GM23338 (cell line): ENCODE data around the gene PLXNA2. TPM values are rescaled to one million over a fixed set of nuclear protein-coding genes. Genes with fewer than 3 reads are reported as not detected.

Experiments
- ATAC-seq: fragments of 200-7000 bp; cut with Tn5 transposase; 3 replicates; pipeline ENCODE4 v1.9.1; 2020
- DNase-seq: peaks from one replicate; pipeline ENCODE4 v3.0.0-alpha.2; 2015; ENCODE audit warnings: low spot score
- H2AFZ ChIP-seq: fragments of 200-600 bp; sonication (generic); 2 replicates; pipeline ENCODE4 v1.8.0; 2016; ENCODE audit warnings: antibody characterized with exemption, mild to moderate bottlenecking, moderate library complexity
- H3F3A ChIP-seq: fragments of 200-600 bp; sonication (generic); replicated peaks from 2 replicates; pipeline ENCODE4 v1.8.0; 2017; ENCODE audit warnings: antibody characterized with exemption, mixed run types, low read depth
- H3K27ac ChIP-seq: fragments of 200-600 bp; sonication (generic); 2 replicates; pipeline ENCODE4 v1.6.1; 2016; ENCODE audit warnings: low read depth
- H3K27me3 ChIP-seq: fragments of 200-600 bp; sonication (generic); 2 replicates; pipeline ENCODE4 v1.8.0; 2016; ENCODE audit warnings: mild to moderate bottlenecking, mixed run types, moderate library complexity; ENCODE audit not compliant: insufficient read depth
- H3K36me3 ChIP-seq: fragments of 200-600 bp; sonication (generic); 2 replicates; pipeline ENCODE4 v1.8.0; 2016; ENCODE audit warnings: mild to moderate bottlenecking; ENCODE audit not compliant: insufficient read depth
- H3K4me1 ChIP-seq: fragments of 200-600 bp; sonication (generic); 2 replicates; pipeline ENCODE4 v1.8.0; 2016; ENCODE audit warnings: mild to moderate bottlenecking, moderate library complexity; ENCODE audit not compliant: insufficient read depth
- H3K4me2 ChIP-seq: fragments of 200-600 bp; sonication (generic); 2 replicates; pipeline ENCODE4 v1.7.1; 2017; ENCODE audit warnings: mixed run types
- H3K4me3 ChIP-seq: fragments of 200-600 bp; sonication (generic); 2 replicates; pipeline ENCODE4 v1.6.1; 2016; ENCODE audit warnings: mixed run types
- H3K79me2 ChIP-seq: fragments of 200-600 bp; sonication (generic); replicated peaks from 2 replicates; pipeline ENCODE4 v1.8.0; 2017; ENCODE audit warnings: mild to moderate bottlenecking; ENCODE audit not compliant: insufficient read depth
- H3K9me2 ChIP-seq: fragments of 200-600 bp; sonication (generic); 2 replicates; pipeline ENCODE4 v1.8.0; 2017; ENCODE audit not compliant: insufficient read depth
- H4K20me1 ChIP-seq: fragments of 200-600 bp; sonication (generic); replicated peaks from 2 replicates; pipeline ENCODE4 v1.8.0; 2017; ENCODE audit warnings: mild to moderate bottlenecking; ENCODE audit not compliant: insufficient read depth
- H3K27ac Mint-ChIP-seq: 2 replicates; pipeline ENCODE4 v1.8.0; 2020; ENCODE audit warnings: inconsistent platforms, mild to moderate bottlenecking, moderate library complexity, mixed read lengths
- H3K27me3 Mint-ChIP-seq: 3 replicates; pipeline ENCODE4 v1.8.0; 2022; ENCODE audit warnings: low read depth, mild to moderate bottlenecking, moderate library complexity, mixed read lengths, inconsistent platforms; ENCODE audit not compliant: insufficient read depth, poor library complexity
- H3K36me3 Mint-ChIP-seq: 3 replicates; pipeline ENCODE4 v1.8.0; 2021; ENCODE audit warnings: low read depth, mild to moderate bottlenecking, inconsistent platforms, moderate library complexity, mixed read lengths
- H3K4me1 Mint-ChIP-seq: 3 replicates; pipeline ENCODE4 v1.8.0; 2020; ENCODE audit warnings: mild to moderate bottlenecking, inconsistent platforms, mixed read lengths
- H3K4me3 Mint-ChIP-seq: 3 replicates; pipeline ENCODE4 v1.8.0; 2021; ENCODE audit warnings: moderate library complexity, mild to moderate bottlenecking, inconsistent platforms, mixed read lengths
- H3K9me3 Mint-ChIP-seq: 3 replicates; pipeline ENCODE4 v1.8.0; 2020; ENCODE audit warnings: moderate library complexity, mild to moderate bottlenecking, inconsistent platforms, mixed read lengths
- CREB1 ChIP-seq: fragments of 250-450 bp; sonication (Bioruptor Pico); IDR thresholded peaks from 2 replicates; pipeline ENCODE4 v1.5.0; 2020; ENCODE audit warnings: low read depth, mild to moderate bottlenecking, moderate library complexity
- CTCF ChIP-seq, 2 experiments: fragments of 200-600 bp in 1 of 2; sonication (generic) in 1 of 2; conservative IDR thresholded peaks; 2 replicates each; pipeline versions ENCODE4 v1.5.1 to v1.6.1; 2016 to 2017; ENCODE audit warnings: antibody characterized with exemption in 2 of 2, low read depth in 2 of 2, mild to moderate bottlenecking in 2 of 2, moderate library complexity in 1 of 2
- ETS1 ChIP-seq: IDR thresholded peaks from 2 replicates; pipeline ENCODE4 v1.6.1; 2016; ENCODE audit warnings: antibody characterized with exemption
- EZH2 ChIP-seq: fragments of 200-600 bp; sonication (generic); IDR thresholded peaks from one replicate; pipeline ENCODE4 v1.8.0; 2017; ENCODE audit warnings: antibody characterized with exemption, mild to moderate bottlenecking, low read depth; ENCODE audit not compliant: unreplicated experiment
- EZH2phosphoT487 ChIP-seq: fragments of 200-600 bp; sonication (generic); IDR thresholded peaks from one replicate; pipeline ENCODE4 v1.8.1; 2018; ENCODE audit warnings: antibody characterized with exemption; ENCODE audit not compliant: unreplicated experiment
- JUNB ChIP-seq: IDR thresholded peaks from one replicate; pipeline ENCODE4 v1.6.1; 2016; ENCODE audit warnings: antibody characterized with exemption; ENCODE audit not compliant: unreplicated experiment
- NANOG ChIP-seq: IDR thresholded peaks from 2 replicates; pipeline ENCODE4 v1.6.1; 2016; ENCODE audit warnings: antibody characterized with exemption, borderline replicate concordance
- POLR2AphosphoS5 ChIP-seq: IDR thresholded peaks from 2 replicates; pipeline ENCODE4 v1.6.1; 2016; ENCODE audit warnings: antibody characterized with exemption, low read depth
- STAT1 ChIP-seq: IDR thresholded peaks from one replicate; pipeline ENCODE4 v1.6.1; 2016; ENCODE audit warnings: antibody characterized with exemption; ENCODE audit not compliant: unreplicated experiment
- ZNF114 ChIP-seq: fragments of 250-450 bp; sonication (Bioruptor Pico); IDR thresholded peaks from 2 replicates; pipeline ENCODE4 v1.5.0; 2020; ENCODE audit warnings: mild to moderate bottlenecking, moderate library complexity
- ZNF331 ChIP-seq: fragments of 250-450 bp; sonication (Bioruptor Pico); IDR thresholded peaks from 2 replicates; pipeline ENCODE4 v1.5.0; 2020; ENCODE audit warnings: low read depth, mild to moderate bottlenecking, moderate library complexity
- ZNF462 ChIP-seq: fragments of 250-450 bp; sonication (Bioruptor Pico); IDR thresholded peaks from 2 replicates; pipeline ENCODE4 v1.5.0; 2020; ENCODE audit warnings: mild to moderate bottlenecking, moderate library complexity
- polyA plus RNA-seq: library from polyadenylated mRNA; unstranded; fragments of >200 nt; fragmentation: Nextera tagmentation; extraction: Ambion mirVana; gene quantifications from 2 replicates; pipeline ENCODE4 v1.2.1, GENCODE V29; 2016
- total RNA-seq: library from RNA; depleted of rRNA; stranded (reverse); fragments of >200 nt; shearing (Covaris generic); gene quantifications from 2 replicates; pipeline ENCODE4 v1.2.3, GENCODE V29; 2014
- TF ChIP-seq, protein P1 (sequence below): IDR thresholded peaks from one replicate; pipeline ENCODE4 v1.6.1; 2018; ENCODE audit warnings: antibody characterized with exemption; ENCODE audit not compliant: unreplicated experiment

The PLXNA2 gene
- total and polyA plus RNA-seq, 2 experiments from 2014 or later = 0.40 to 1.8 TPM

DNA sequence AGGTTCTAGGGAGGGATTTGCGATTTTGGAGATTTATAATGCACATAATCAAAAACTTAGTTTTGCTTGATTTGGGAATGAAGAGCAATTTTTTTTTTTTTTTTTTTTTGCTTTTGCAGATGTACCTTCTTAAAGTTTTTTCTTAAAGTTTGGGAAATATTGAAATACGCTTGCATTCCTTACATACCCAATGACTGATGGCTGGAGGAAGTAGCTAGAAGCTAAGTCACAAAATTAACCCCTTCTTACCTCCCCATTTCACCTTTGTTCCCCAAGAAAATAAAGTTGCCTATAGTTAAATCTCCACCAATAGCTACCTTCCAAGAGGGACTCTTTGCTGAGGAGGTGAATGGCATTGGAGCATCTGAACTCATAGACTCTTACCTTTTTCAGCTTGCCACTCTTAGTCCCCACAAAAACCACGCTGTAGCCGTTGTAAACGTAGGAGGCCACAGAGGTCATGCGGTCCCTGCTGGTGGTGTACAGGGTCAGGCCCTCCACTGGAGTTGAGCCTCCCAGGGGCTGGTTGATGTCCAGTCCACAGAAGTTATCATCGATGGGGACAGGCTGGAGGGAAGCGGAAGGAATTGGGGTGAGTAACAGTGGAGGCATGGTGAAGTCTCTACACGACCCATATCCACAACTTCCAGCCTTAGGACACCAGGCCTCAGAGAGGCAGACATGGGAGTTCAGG, 34.1 kb downstream of the PLXNA2 start:
- no peak overlapping the region for H3K27ac Mint-ChIP-seq

More for the DNA sequence above, 34.1 kb downstream of the PLXNA2 start:
- Mint-ChIP-seq H3K36me3 (no peaks in the 10 kb centered on the region), H3K27me3 (peaks cover 2% of the 10 kb centered on the region), H3K9me3 (no peaks in the 10 kb centered on the region), H3K4me1 (peaks cover 16% of the 10 kb centered on the region), H3K4me3 (no peak overlapping the region)
- Histone ChIP-seq H4K20me1 (no peaks in the 10 kb centered on the region), H3K4me2 (no peak overlapping the region), H3K4me1 (no peaks in the 10 kb centered on the region), H3K4me3 (no peak overlapping the region), H3K79me2 (no peaks in the 10 kb centered on the region), H3K27ac (no peak overlapping the region), H3K27me3 (no peaks in the 10 kb centered on the region), H3F3A (no peaks in the 10 kb centered on the region), H3K36me3 (no peaks in the 10 kb centered on the region), H2AFZ (no peak overlapping the region), H3K9me2 (0 out of 2 replicates have a peak, but pooled peaks cover 6% of the 10 kb centered on the region)
- ATAC-seq (no peak), DNase-seq (no peak)
- no peak for TF ChIP-seq CTCF (conservative IDR thresholded peaks at IDR 0.05; ENCODE audit: low read depth in 2 of 2)
- TF ChIP-seq CREB1 (CRISPR knock-in tag) = no peak
- TF ChIP-seq, protein P1, sequence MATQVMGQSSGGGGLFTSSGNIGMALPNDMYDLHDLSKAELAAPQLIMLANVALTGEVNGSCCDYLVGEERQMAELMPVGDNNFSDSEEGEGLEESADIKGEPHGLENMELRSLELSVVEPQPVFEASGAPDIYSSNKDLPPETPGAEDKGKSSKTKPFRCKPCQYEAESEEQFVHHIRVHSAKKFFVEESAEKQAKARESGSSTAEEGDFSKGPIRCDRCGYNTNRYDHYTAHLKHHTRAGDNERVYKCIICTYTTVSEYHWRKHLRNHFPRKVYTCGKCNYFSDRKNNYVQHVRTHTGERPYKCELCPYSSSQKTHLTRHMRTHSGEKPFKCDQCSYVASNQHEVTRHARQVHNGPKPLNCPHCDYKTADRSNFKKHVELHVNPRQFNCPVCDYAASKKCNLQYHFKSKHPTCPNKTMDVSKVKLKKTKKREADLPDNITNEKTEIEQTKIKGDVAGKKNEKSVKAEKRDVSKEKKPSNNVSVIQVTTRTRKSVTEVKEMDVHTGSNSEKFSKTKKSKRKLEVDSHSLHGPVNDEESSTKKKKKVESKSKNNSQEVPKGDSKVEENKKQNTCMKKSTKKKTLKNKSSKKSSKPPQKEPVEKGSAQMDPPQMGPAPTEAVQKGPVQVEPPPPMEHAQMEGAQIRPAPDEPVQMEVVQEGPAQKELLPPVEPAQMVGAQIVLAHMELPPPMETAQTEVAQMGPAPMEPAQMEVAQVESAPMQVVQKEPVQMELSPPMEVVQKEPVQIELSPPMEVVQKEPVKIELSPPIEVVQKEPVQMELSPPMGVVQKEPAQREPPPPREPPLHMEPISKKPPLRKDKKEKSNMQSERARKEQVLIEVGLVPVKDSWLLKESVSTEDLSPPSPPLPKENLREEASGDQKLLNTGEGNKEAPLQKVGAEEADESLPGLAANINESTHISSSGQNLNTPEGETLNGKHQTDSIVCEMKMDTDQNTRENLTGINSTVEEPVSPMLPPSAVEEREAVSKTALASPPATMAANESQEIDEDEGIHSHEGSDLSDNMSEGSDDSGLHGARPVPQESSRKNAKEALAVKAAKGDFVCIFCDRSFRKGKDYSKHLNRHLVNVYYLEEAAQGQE = no peak
- TF ChIP-seq ZNF462 (CRISPR knock-in tag) = no peak
- no peak for TF ChIP-seq STAT1
- TF ChIP-seq NANOG = no peak
- no peak for TF ChIP-seq ZNF114 (CRISPR knock-in tag)
- no peak for TF ChIP-seq EZH2phosphoT487
- no peak for TF ChIP-seq JUNB
- no peak for TF ChIP-seq ZNF331 (CRISPR knock-in tag)
- TF ChIP-seq ETS1 = no peak
- no peak for TF ChIP-seq EZH2
- TF ChIP-seq POLR2AphosphoS5 = no peak
